GM21723 (cell line): ENCODE results near the gene EHD3.

Source experiments
- ATAC-seq: cut with Tn5 transposase; IDR thresholded peaks from one replicate; pipeline ENCODE4 v1.9.1; 2021; ENCODE audit warnings: mild to moderate bottlenecking, moderate library complexity; ENCODE audit not compliant: unreplicated experiment

The EHD3 gene

DNA sequence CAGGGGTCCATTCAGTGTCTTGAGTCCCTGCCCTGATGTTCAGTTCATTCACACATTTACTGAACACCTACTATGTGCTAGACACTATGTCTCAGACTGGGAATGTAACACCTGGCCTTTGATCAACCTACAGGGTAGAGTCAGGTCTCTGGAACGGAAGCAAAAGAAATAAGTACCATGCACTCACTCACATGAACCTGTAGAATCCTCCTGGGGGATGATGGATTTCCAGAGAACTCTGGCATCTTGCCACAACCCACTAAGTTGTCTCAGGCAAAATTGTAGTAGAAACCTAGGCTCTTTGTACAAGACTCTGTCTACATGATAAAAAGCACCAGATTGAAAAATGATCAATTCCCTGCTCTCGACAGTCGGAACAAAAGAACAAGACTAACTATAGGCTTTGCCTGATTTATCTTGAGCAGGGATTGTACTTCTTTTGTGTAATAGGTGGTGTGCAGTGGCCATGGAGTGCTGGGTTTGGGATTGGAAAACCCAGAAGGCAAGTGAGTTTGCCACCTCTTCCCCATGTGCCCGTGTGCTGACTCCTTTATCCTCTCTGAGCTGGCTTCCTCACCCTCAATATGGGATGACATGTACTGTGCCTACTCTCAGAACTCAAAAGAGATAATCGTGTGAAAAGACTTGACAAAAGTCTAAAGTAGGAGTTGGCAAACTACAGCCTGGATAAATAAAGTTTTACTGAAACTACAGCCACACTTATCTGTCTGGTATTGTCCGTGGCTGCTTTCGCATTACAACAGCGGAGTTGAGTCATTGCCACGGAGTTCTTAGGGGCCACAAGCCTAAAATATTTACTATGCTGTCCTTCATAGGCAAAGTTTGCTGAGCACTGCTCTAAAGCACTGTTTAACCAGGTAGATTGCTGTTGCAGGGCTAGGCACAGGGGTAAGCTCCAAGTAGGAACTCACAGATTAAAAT is 21.0 kb upstream of the EHD3 start:
- no peak for ATAC-seq

DNA sequence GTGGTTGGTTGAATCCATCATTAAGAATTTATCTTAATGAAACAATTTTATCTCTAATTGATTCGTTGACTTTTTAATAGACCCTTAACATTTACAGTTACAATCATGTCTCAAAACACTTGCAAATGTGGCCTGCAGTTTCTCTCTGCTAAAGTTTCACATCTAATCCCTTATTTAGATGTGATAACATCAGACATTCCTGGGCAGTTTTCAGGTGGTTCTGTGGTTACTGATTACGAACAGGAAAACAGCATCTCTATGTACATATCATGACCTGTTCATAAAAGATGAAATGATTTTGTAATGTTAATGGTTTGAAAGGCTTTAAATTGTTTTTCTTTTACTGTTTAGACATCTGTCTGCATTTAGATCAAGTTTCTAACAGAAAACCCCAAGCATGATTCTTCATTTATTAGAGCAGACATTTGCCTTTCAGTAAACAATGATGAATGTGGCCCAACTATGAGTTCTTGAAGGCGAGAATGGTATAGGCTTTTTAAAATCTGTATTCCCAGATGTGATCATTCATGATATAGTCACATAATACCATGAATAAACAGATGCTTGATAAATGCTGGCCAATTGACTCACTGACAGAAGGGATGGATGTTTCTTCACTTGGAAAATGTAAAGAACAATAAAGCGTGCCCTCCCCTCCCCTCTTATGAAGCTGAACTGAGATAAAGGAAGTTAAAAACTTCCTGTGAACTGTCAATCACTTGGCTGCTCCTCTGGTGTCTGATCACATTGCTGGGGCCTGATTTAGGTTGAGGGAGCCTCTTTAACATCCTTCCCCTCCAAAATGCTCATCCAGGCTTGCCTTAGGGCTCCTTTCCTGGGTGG is 20.1 kb upstream of the EHD3 start:
- no peak for ATAC-seq

DNA sequence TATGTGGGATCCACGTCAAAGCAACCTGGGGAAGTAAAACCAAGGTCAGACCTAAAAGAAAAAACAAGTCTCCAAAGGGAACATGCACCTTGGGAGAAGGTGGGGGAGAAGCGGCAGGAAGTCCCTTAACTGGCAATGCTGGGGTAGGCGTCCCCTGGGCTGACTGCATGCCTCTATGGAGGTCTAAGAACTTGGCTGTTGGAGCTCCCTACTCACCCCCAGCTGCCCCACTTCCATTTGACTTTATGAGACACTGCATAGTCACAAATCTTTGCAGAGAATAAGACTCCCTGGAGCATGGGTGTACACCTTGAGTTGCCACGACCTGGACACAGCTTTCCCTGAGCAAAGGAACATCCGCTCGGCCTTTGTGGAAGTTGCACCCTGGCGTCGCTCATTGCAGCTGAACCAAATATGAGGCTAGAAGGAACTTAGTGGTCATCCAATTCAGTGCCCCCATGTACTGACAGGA is 19.5 kb upstream of the EHD3 start:
- no peak for ATAC-seq

DNA sequence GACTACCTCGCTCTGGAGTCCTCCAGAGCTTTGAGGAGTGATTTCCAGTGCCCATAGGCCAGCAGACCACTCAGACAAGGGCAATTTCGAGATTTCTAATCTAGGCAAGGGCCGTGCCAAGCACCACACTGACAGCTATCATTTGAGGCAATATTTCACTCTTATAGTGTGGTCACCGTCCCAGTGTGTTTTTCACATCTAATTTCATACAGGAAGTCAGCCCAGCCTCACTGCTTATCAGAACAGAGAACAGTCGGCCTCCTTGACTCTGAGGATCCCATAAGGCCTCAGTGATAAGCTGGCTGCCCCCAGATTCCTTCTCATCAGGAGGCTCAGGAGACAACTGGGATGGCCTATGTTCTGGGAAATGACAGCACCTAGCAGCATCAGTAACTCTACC is 17.2 kb upstream of the EHD3 start:
- ATAC-seq: peak; percentile 65

GRCh38 chr2:31217465-31218200 is 16.3 kb upstream of the EHD3 start, which contains the start of gene CAPN14:
Gene CAPN14, minus strand, starts transcription at chr2:31217515. Its CDS starts 12,068 bp downstream, at chr2:31205447.
- ATAC-seq: no peak

GRCh38 chr2:31219131-31219969 is 14.6 kb upstream of the EHD3 start:
- peak; percentile 82 for ATAC-seq

DNA sequence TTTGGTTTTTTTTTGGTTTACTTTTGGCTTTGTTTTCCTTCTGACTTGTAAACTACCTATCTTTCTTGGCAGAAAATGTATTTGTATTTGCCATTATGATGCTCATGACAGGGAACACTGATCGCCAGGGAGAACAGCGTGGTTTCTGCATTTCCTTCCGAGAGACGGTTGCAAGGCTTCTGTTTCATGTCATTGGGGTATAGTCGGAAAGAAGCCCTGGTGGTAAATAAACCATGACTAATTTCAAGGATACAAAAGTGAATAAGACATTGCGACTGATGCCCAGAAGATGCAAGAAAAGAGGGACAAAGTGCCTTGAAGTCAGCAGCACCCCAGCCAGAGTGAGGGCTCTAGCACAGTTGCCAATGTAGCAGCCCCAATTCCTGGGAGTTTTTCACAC is 12.4 kb upstream of the EHD3 start:
- no peak for ATAC-seq

GRCh38 chr2:31222071-31222470 is 11.9 kb upstream of the EHD3 start:
- ATAC-seq: no peak

DNA sequence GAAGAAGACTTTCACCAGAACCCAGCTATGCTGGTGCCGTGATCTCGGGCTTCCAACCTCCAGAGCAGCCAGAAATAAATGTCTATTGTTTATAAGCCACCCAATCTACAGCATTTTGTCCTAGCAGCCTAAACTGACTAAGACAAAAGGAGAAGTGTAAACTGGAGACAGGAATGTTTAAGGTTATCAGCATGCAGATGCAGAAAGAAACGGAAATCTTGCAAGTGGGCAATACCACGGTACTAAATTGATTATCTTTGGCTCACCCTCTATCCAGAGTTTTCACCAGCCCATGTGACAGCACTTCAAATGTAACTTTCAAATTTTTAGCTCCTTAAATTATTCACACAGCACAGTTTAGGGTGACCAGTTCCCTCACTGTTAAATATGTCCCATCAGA is 10.9 kb upstream of the EHD3 start:
- ATAC-seq: no peak

GRCh38 chr2:31223749-31224148 is 10.2 kb upstream of the EHD3 start:
- ATAC-seq: no peak

DNA sequence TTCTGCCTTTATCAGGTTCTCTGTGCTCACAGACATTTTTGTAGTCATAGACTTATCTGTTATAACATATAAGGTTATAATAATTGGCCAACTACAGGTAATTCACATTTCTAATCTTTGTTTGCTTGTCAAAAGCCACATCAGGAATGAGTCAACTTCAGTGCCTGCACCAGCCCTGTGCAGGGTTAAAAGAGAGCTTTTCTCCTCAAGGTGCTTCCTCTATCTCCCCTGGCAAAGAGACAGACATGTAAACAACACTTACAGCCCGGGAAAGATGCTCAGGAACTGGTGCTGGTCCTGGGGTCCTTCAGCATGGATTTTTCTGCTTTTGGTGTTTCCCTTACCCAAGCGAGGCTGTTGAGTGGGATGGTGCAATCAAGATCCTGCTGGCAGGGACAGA is 7.7 kb upstream of the EHD3 start:
- no peak for ATAC-seq

DNA sequence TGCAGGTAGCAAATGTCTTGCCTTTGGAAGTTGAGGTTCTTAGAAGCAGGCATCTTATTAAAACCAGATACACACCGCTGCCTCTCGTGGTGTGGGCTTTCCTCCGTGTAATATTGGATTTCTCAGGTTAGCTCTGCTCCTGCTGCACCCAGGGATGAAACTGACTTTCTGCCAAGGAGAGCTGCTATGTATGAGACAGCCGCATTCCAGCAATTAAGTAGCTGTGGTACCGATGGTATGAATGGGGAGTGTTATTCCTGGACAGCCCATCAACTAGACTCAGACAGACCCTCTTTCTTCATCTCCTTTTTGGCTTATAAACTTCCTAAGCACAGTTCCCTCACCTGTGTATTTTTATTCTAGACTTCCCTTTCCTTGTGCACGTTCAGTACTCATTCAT is 6.8 kb upstream of the EHD3 start:
- no peak for ATAC-seq

- no peak for ATAC-seq
Measured at GRCh38 chr2:31227711-31228125, 6.2 kb upstream of the EHD3 start.

- no peak for ATAC-seq
Measured at GRCh38 chr2:31228717-31229116, 5.2 kb upstream of the EHD3 start.

DNA sequence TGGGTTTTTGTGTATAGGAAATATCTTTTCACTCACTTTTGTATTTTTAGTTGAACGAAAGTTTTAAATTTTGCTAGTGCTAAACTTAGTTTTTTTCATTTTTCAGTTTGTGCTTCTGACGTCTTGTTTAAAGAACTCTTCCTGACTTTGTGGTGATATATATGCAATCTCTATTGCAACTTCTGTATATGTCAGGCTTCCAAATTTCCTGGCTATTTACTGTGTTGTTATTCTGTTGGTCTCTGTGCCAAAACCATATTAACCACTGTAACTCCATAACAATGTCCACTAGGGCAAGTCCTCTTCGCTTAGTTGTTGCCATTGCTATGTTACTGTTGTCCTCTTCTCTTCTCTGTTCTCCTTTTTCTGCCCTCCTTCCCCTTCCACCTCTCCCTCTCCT is 3.2 kb upstream of the EHD3 start:
- no peak for ATAC-seq

GRCh38 chr2:31231571-31232302 is 2.2 kb upstream of the EHD3 start:
- ATAC-seq: no peak

- no peak for ATAC-seq
Measured at GRCh38 chr2:31232586-31232985, 1.4 kb upstream of the EHD3 start.

- no peak for ATAC-seq
Measured at GRCh38 chr2:31233231-31233630, 721 bp upstream of the EHD3 start.
